Central memory CD8-positive, alpha-beta T cell (primary cell): ENCODE results near the gene ANOS1.

Experiments
- ATAC-seq: fragments of 150-1000 bp; cut with Tn5 transposase; replicated peaks from 2 replicates; pipeline ENCODE4 v1.10.0; 2022; ENCODE audit warnings: mild to moderate bottlenecking, moderate FRiP score, moderate number of reproducible peaks; ENCODE audit not compliant: poor library complexity, severe bottlenecking; ENCODE audit errors: extremely low read depth
- DNase-seq, 2 donors: peaks; one replicate each; pipeline ENCODE4 v3.0.0; 2021; ENCODE audit warnings: low spot score in 2 of 2
- H3K27ac Mint-ChIP-seq: one replicate; pipeline ENCODE4 v1.8.0; 2022; ENCODE audit warnings: low read depth, mild to moderate bottlenecking, moderate library complexity, mixed read lengths
- H3K27me3 Mint-ChIP-seq: one replicate; pipeline ENCODE4 v1.8.0; 2022; ENCODE audit warnings: mixed read lengths
- H3K36me3 Mint-ChIP-seq: one replicate; pipeline ENCODE4 v1.8.0; 2022; ENCODE audit warnings: mild to moderate bottlenecking, moderate library complexity, mixed read lengths; ENCODE audit not compliant: insufficient read depth
- H3K4me1 Mint-ChIP-seq: one replicate; pipeline ENCODE4 v1.8.0; 2022; ENCODE audit warnings: mixed read lengths
- H3K4me3 Mint-ChIP-seq: one replicate; pipeline ENCODE4 v1.8.0; 2022; ENCODE audit warnings: mild to moderate bottlenecking, moderate library complexity, mixed read lengths
- H3K9me3 Mint-ChIP-seq: one replicate; pipeline ENCODE4 v1.8.0; 2022; ENCODE audit warnings: mixed read lengths

The ANOS1 gene

GRCh38 chrX:8692871-8693270 lies 39.1 kb downstream of the ANOS1 start:
- Mint-ChIP-seq H3K27ac (no peak overlapping the region), H3K36me3 (no peaks in the 10 kb centered on the region), H3K9me3 (no peaks in the 10 kb centered on the region), H3K4me3 (no peak overlapping the region), H3K27me3 (peaks cover 10% of the 10 kb centered on the region), H3K4me1 (no peaks in the 10 kb centered on the region)
- no peak for ATAC-seq
- no peak for DNase-seq

GRCh38 chrX:8689473-8689872 lies 42.5 kb downstream of the ANOS1 start:
- no peaks in the 10 kb centered on the region for H3K9me3 Mint-ChIP-seq
- H3K4me3 Mint-ChIP-seq = no peak overlapping the region
- ATAC-seq (no peak), DNase-seq (no peak)
- H3K4me1 Mint-ChIP-seq = no peaks in the 10 kb centered on the region
- no peaks in the 10 kb centered on the region for H3K36me3 Mint-ChIP-seq
- peaks cover 10% of the 10 kb centered on the region for H3K27me3 Mint-ChIP-seq
- H3K27ac Mint-ChIP-seq = no peak overlapping the region

- Mint-ChIP-seq H3K4me1 (no peaks in the 10 kb centered on the region), H3K36me3 (no peaks in the 10 kb centered on the region), H3K27me3 (peaks cover 8% of the 10 kb centered on the region), H3K4me3 (no peak overlapping the region), H3K27ac (no peak overlapping the region), H3K9me3 (no peaks in the 10 kb centered on the region)
- ATAC-seq = no peak
- DNase-seq = no peak
Observed at GRCh38 chrX:8688776-8689175, 43.2 kb downstream of the ANOS1 start.

GRCh38 chrX:8684201-8684965 lies 47.6 kb downstream of the ANOS1 start:
- H3K36me3 Mint-ChIP-seq = no peaks in the 10 kb centered on the region
- no peaks in the 10 kb centered on the region for H3K9me3 Mint-ChIP-seq
- no peak overlapping the region for H3K27ac Mint-ChIP-seq
- DNase-seq (no peak), ATAC-seq (no peak)
- H3K4me1 Mint-ChIP-seq = no peaks in the 10 kb centered on the region
- H3K4me3 Mint-ChIP-seq = no peak overlapping the region
- H3K27me3 Mint-ChIP-seq = no peaks in the 10 kb centered on the region

GRCh38 chrX:8683687-8684086 lies 48.2 kb downstream of the ANOS1 start:
- Mint-ChIP-seq H3K4me3 (no peak overlapping the region), H3K9me3 (no peaks in the 10 kb centered on the region), H3K27ac (no peak overlapping the region), H3K36me3 (no peaks in the 10 kb centered on the region), H3K27me3 (no peaks in the 10 kb centered on the region), H3K4me1 (no peaks in the 10 kb centered on the region)
- ATAC-seq (no peak), DNase-seq (no peak)

- H3K4me1 Mint-ChIP-seq = no peaks in the 10 kb centered on the region
- H3K27ac Mint-ChIP-seq = no peak overlapping the region
- ATAC-seq = no peak
- no peak for DNase-seq
- no peak overlapping the region for H3K4me3 Mint-ChIP-seq
- H3K36me3 Mint-ChIP-seq = no peaks in the 10 kb centered on the region
- no peaks in the 10 kb centered on the region for H3K27me3 Mint-ChIP-seq
- H3K9me3 Mint-ChIP-seq = no peaks in the 10 kb centered on the region
Observed at GRCh38 chrX:8679550-8679949, 52.4 kb downstream of the ANOS1 start.

- H3K36me3 Mint-ChIP-seq = no peaks in the 10 kb centered on the region
- DNase-seq = no peak
- peaks cover 11% of the 10 kb centered on the region for H3K27me3 Mint-ChIP-seq
- no peaks in the 10 kb centered on the region for H3K9me3 Mint-ChIP-seq
- H3K4me1 Mint-ChIP-seq = no peaks in the 10 kb centered on the region
- no peak overlapping the region for H3K4me3 Mint-ChIP-seq
- H3K27ac Mint-ChIP-seq = no peak overlapping the region
- no peak for ATAC-seq
Observed at GRCh38 chrX:8675006-8675630, 56.8 kb downstream of the ANOS1 start.

- H3K27me3 Mint-ChIP-seq = peaks cover 11% of the 10 kb centered on the region
- H3K4me1 Mint-ChIP-seq = no peaks in the 10 kb centered on the region
- no peak overlapping the region for H3K4me3 Mint-ChIP-seq
- H3K36me3 Mint-ChIP-seq = no peaks in the 10 kb centered on the region
- DNase-seq (no peak), ATAC-seq (no peak)
- no peak overlapping the region for H3K27ac Mint-ChIP-seq
- no peaks in the 10 kb centered on the region for H3K9me3 Mint-ChIP-seq
Observed at GRCh38 chrX:8673201-8673600, 58.7 kb downstream of the ANOS1 start.

- Mint-ChIP-seq H3K4me1 (no peaks in the 10 kb centered on the region), H3K27me3 (peaks cover 11% of the 10 kb centered on the region)
Observed at GRCh38 chrX:8672176-8672575, 59.8 kb downstream of the ANOS1 start.

GRCh38 chrX:8668813-8669212 lies 63.1 kb downstream of the ANOS1 start:
- no peaks in the 10 kb centered on the region for H3K36me3 Mint-ChIP-seq
- no peak for ATAC-seq
- H3K9me3 Mint-ChIP-seq = no peaks in the 10 kb centered on the region
- H3K27ac Mint-ChIP-seq = no peak overlapping the region
- H3K27me3 Mint-ChIP-seq = peaks cover 11% of the 10 kb centered on the region
- H3K4me1 Mint-ChIP-seq = no peaks in the 10 kb centered on the region
- DNase-seq = no peak
- H3K4me3 Mint-ChIP-seq = no peak overlapping the region

More at GRCh38 chrX:8672176-8672575, 59.8 kb downstream of the ANOS1 start:
- no peak overlapping the region for H3K4me3 Mint-ChIP-seq
- H3K27ac Mint-ChIP-seq = no peak overlapping the region
- ATAC-seq = no peak
- no peaks in the 10 kb centered on the region for H3K9me3 Mint-ChIP-seq
- H3K36me3 Mint-ChIP-seq = no peaks in the 10 kb centered on the region
- DNase-seq = no peak

GRCh38 chrX:8663325-8663724 lies 68.6 kb downstream of the ANOS1 start:
- ATAC-seq = no peak
- H3K36me3 Mint-ChIP-seq = no peaks in the 10 kb centered on the region
- no peaks in the 10 kb centered on the region for H3K9me3 Mint-ChIP-seq
- DNase-seq = no peak
- no peak overlapping the region for H3K4me3 Mint-ChIP-seq
- H3K27ac Mint-ChIP-seq = no peak overlapping the region
- no peaks in the 10 kb centered on the region for H3K4me1 Mint-ChIP-seq
- H3K27me3 Mint-ChIP-seq = no peaks in the 10 kb centered on the region

- Mint-ChIP-seq H3K27ac (no peak overlapping the region), H3K4me1 (no peaks in the 10 kb centered on the region), H3K27me3 (no peaks in the 10 kb centered on the region), H3K4me3 (no peak overlapping the region), H3K36me3 (no peaks in the 10 kb centered on the region), H3K9me3 (no peaks in the 10 kb centered on the region)
- ATAC-seq (no peak), DNase-seq (no peak)
Observed at GRCh38 chrX:8657883-8658282, 74.1 kb downstream of the ANOS1 start.

- H3K9me3 Mint-ChIP-seq = no peaks in the 10 kb centered on the region
Observed at GRCh38 chrX:8653956-8654355, 78.0 kb downstream of the ANOS1 start.

More at GRCh38 chrX:8653956-8654355, 78.0 kb downstream of the ANOS1 start:
- Mint-ChIP-seq H3K27ac (no peak overlapping the region), H3K4me1 (no peaks in the 10 kb centered on the region), H3K27me3 (no peaks in the 10 kb centered on the region), H3K36me3 (peaks cover 2% of the 10 kb centered on the region), H3K4me3 (no peak overlapping the region)
- no peak for DNase-seq
- no peak for ATAC-seq
